ENCODE results near the gene PCDHA4.

The PCDHA4 gene

DNA sequence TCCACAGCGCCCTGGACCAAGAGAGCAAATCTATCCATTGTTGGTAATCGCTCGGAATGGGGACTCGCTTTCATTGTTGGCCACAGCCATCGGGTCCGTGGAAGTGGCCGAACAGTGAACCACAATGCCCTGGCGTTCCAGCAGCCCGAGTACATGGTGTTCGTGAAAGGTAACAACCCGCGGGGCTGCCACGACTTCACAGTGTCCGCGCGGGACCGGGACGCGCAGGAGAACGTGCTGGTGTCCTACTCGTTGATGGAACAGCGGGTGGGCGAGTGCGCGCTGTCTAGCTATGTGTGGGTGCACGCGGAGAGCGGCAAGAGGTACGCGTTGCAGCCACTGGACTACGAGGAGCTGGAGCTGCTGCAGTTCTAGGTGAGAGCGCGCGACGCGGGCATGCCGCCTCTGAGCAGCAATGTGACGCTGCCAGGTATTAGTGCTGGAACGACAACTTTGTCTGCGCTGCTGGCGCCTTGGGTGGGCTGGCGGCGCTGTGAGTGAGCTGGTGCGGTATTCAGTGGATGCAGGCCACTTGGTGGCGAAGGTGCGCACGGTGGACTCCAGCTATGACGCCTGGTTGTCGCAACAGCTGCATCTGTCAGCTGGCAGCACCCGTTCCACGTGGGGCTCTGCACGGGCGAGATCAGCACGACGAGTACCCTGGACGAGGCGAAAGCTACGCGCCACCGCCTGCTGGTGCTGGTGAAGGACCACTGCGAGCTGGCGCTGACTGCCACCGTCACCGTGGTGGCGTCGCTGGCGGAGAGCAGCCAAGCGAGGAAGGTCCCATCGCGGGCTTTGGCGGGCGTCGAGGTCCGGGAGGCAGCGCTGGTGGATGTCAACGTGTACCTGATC lies 55.8 kb downstream of the PCDHA4 start:
- no peak for DNase-seq

All from NCI-H446 (cell line).